HUES48 (cell line): ENCODE data around the gene PACRGL.
A peak's percentile ranks its signal among the peaks of the same experiment; 100 is the strongest.

Experiments used
- H3K27ac ChIP-seq: one replicate; pipeline ENCODE4 v1.7.0; 2013; ENCODE audit warnings: low read depth, low read length, inconsistent platforms
- H3K27me3 ChIP-seq: 2 replicates; pipeline ENCODE4 v1.6.1; 2013; ENCODE audit warnings: mild to moderate bottlenecking, low read length; ENCODE audit not compliant: control insufficient read depth, insufficient read depth
- H3K36me3 ChIP-seq: 2 replicates; pipeline ENCODE4 v1.6.1; 2013; ENCODE audit warnings: low read length; ENCODE audit not compliant: control insufficient read depth, insufficient read depth
- H3K4me1 ChIP-seq: 2 replicates; pipeline ENCODE4 v1.6.1; 2013; ENCODE audit warnings: mild to moderate bottlenecking, low read length; ENCODE audit not compliant: control insufficient read depth, insufficient read depth
- H3K4me3 ChIP-seq: 2 replicates; pipeline ENCODE4 v1.5.1; 2013; ENCODE audit warnings: mild to moderate bottlenecking, low read depth, low read length
- H3K9ac ChIP-seq: 2 replicates; pipeline ENCODE4 v1.6.1; 2013; ENCODE audit warnings: mild to moderate bottlenecking, low read depth, low read length, moderate library complexity
- H3K9me3 ChIP-seq: 2 replicates; pipeline ENCODE4 v1.6.1; 2013; ENCODE audit warnings: low read length; ENCODE audit not compliant: control insufficient read depth, insufficient read depth

Gene PACRGL

GRCh38 chr4:20700007-20700761 lies at the start of gene PACRGL:
Gene PACRGL (plus strand): TSS chr4:20700458. CDS start chr4:20704482, 4,024 bp downstream.
- Histone ChIP-seq H3K9me3 (no peaks in the 10 kb centered on the region), H3K9ac (peak within 1 kb of the TSS; percentile 80), H3K36me3 (peaks cover 11% of the 10 kb centered on the region), H3K4me3 (peak within 1 kb of the TSS; percentile 78), H3K4me1 (peaks cover 12% of the 10 kb centered on the region), H3K27me3 (no peaks in the 10 kb centered on the region), H3K27ac (peak within 1 kb of the TSS; percentile 75)

GRCh38 chr4:20652226-20652885 lies 47.9 kb upstream of the PACRGL start:
- Histone ChIP-seq H3K4me1 (peaks cover 10% of the 10 kb centered on the region), H3K9ac (no peak overlapping the region), H3K27me3 (no peaks in the 10 kb centered on the region), H3K4me3 (no peak overlapping the region), H3K36me3 (no peaks in the 10 kb centered on the region), H3K9me3 (no peaks in the 10 kb centered on the region), H3K27ac (no peak overlapping the region)

DNA sequence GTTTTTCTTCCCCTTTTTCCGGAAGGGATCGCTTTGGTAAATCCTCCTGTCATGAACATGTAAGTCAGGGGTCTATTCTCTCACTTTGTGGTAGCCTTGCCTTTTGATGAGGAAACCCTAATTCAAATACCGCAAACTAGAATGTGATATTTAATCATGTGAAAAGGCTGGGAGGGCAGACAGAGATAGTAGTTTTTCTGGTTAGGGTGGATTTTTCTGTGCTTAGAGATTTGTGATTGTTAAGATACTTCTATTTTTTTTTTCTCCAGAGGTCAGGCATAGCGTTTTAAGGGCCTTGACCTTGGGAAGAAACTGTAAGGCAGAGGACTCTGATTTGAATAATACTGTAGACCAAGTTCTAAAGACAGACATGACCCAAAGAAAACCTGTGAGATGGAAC lies 41.8 kb upstream of the PACRGL start:
- no peaks in the 10 kb centered on the region for H3K36me3 ChIP-seq
- H3K9ac ChIP-seq = no peak overlapping the region
- H3K4me1 ChIP-seq = peaks cover 13% of the 10 kb centered on the region
- H3K9me3 ChIP-seq = no peaks in the 10 kb centered on the region
- no peak overlapping the region for H3K27ac ChIP-seq
- no peaks in the 10 kb centered on the region for H3K27me3 ChIP-seq
- H3K4me3 ChIP-seq = no peak overlapping the region

DNA sequence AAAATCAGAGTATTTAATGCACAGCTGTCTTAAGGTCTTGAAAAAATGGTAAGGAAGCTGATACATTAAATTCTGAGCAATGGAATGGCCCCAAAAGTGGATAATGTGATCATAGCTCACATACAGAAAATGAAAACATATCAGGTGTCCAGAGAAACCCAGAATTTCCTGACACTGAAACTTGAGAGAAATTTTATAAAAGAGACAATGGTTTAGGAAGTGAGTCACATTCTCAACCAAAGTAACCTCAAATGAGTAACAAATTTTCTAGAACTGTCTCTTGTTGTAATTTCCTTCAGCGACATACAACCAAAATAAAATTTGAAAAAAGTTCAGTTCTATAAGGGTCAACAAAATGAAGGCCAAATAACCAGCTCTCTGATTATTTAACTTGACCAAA lies 37.4 kb upstream of the PACRGL start:
- Histone ChIP-seq H3K36me3 (no peaks in the 10 kb centered on the region), H3K27me3 (no peaks in the 10 kb centered on the region), H3K4me1 (peaks cover 10% of the 10 kb centered on the region), H3K4me3 (no peak overlapping the region), H3K9ac (no peak overlapping the region), H3K9me3 (no peaks in the 10 kb centered on the region), H3K27ac (no peak overlapping the region)

DNA sequence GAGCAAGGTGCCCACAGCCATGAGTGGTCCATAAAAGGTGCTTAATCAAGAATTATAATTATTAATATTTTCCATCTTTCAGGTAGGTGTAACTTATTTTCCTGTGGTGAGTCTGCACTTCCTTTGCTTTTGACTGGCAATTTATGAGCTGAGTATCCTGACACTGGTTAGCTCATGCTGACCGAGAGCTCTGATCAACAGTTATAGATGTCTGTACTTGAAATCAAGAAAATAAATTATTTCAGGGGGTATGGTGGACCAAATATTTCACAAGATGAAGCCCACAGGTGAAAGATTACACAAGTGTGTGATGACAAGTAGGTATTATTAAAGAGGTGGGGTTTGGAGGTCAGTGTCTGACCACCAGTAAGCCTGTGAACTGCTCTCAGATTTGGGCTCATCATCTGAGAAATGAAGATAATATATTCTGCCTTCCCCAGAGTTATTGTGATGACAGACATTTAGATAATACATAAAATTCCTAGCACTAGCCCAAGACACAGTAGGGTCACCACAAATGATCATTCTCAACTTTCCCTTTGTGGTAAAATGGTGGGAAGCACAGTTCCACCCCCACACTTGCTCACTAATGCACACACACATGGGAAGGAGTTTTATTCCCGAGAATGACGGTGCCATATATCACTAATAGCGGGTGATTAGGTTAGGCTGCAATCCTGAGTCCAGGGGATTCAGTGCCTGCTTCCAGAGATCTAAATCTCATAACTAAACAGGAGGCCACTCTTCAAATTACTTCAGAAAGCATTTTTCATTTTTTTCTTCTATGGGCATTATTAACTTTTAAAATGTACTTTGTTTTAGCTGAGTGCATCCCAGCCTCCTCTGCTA lies 34.0 kb upstream of the PACRGL start:
- H3K9me3 ChIP-seq = no peaks in the 10 kb centered on the region

GRCh38 chr4:20672262-20672661 lies 28.0 kb upstream of the PACRGL start:
- Histone ChIP-seq H3K27me3 (no peaks in the 10 kb centered on the region), H3K9ac (no peak overlapping the region), H3K4me1 (peaks cover 19% of the 10 kb centered on the region), H3K27ac (no peak overlapping the region), H3K9me3 (no peaks in the 10 kb centered on the region), H3K36me3 (no peaks in the 10 kb centered on the region), H3K4me3 (no peak overlapping the region)

More for the DNA sequence above, 34.0 kb upstream of the PACRGL start:
- Histone ChIP-seq H3K36me3 (no peaks in the 10 kb centered on the region), H3K27me3 (no peaks in the 10 kb centered on the region), H3K9ac (no peak overlapping the region), H3K4me3 (no peak overlapping the region), H3K4me1 (no peaks in the 10 kb centered on the region), H3K27ac (no peak overlapping the region)

DNA sequence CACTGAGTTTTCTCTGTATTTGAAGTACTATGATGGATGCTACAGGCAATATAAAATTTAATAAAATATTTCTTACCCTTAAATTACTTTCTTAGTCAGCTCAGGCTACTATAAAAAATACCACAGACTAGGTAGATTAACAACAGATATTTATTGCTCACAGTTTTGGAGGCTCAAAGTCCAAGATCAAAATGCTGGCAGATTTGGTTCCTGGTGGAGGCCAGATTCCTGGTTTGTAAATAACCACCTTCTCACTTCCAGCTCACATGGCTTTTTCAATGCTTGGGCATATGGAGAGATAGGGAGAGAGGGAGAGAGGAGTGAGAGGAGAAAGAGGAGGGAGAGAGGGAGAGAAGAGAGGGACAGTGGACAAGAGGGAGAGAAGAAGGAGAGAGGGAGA lies 24.5 kb upstream of the PACRGL start:
- Histone ChIP-seq H3K36me3 (no peaks in the 10 kb centered on the region), H3K27me3 (no peaks in the 10 kb centered on the region), H3K9ac (no peak overlapping the region), H3K4me3 (no peak overlapping the region), H3K27ac (no peak overlapping the region), H3K4me1 (peaks cover 25% of the 10 kb centered on the region), H3K9me3 (no peaks in the 10 kb centered on the region)

GRCh38 chr4:20676501-20677197 lies 23.6 kb upstream of the PACRGL start:
- Histone ChIP-seq H3K4me1 (peaks cover 25% of the 10 kb centered on the region), H3K4me3 (no peak overlapping the region), H3K36me3 (no peaks in the 10 kb centered on the region), H3K9me3 (no peaks in the 10 kb centered on the region), H3K27me3 (no peaks in the 10 kb centered on the region), H3K27ac (no peak overlapping the region), H3K9ac (no peak overlapping the region)

DNA sequence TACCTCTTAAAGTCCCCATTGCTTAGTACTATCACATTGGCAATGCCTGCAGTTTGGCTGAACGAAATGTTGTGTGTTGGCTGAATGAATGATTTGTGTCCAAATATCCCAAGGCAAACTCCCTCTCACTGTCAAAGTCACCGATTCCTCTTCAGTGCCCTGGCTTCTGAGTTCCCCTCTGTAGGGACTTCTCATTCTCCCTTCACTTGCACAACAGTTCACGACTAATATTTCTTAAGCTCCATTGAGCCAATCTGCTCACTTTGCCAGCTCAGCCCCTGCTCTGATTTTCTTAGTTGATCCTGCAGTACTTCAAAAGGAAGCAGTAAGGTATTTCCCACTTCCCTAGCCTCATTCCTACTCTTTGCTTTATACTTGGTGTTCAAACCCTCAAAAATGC lies 21.9 kb upstream of the PACRGL start:
- Histone ChIP-seq H3K36me3 (no peaks in the 10 kb centered on the region), H3K4me1 (peaks cover 17% of the 10 kb centered on the region; the same call in 1 of the 2 replicates), H3K4me3 (no peak overlapping the region), H3K27me3 (no peaks in the 10 kb centered on the region), H3K27ac (no peak overlapping the region), H3K9me3 (no peaks in the 10 kb centered on the region), H3K9ac (no peak overlapping the region)

GRCh38 chr4:20679951-20680350 lies 20.3 kb upstream of the PACRGL start:
- Histone ChIP-seq H3K27ac (no peak overlapping the region), H3K4me3 (no peak overlapping the region), H3K4me1 (peaks cover 17% of the 10 kb centered on the region; the same call in 1 of the 2 replicates), H3K9ac (no peak overlapping the region), H3K36me3 (no peaks in the 10 kb centered on the region), H3K9me3 (no peaks in the 10 kb centered on the region), H3K27me3 (no peaks in the 10 kb centered on the region)
